Loucy (cell line): ENCODE results near the gene ADAD2.

Source experiments
- H2AFZ ChIP-seq: fragments of 200-600 bp; sonication (generic); 2 replicates; pipeline ENCODE4 v1.6.0; 2016; ENCODE audit warnings: antibody characterized with exemption, mild to moderate bottlenecking, low read length, moderate library complexity
- H3F3A ChIP-seq: fragments of 200-600 bp; 2 replicates; pipeline ENCODE4 v1.6.0; 2016; ENCODE audit warnings: antibody characterized with exemption, low read depth, mild to moderate bottlenecking
- H3K27me3 ChIP-seq: fragments of 200-600 bp; sonication (generic); 2 replicates; pipeline ENCODE4 v1.6.1; 2014; ENCODE audit warnings: low read length, mild to moderate bottlenecking; ENCODE audit not compliant: insufficient read depth, poor library complexity, severe bottlenecking
- H3K36me3 ChIP-seq: fragments of 200-600 bp; sonication (generic); 2 replicates; pipeline ENCODE4 v1.6.1; 2016; ENCODE audit warnings: low read length; ENCODE audit not compliant: insufficient read depth
- H3K4me1 ChIP-seq: fragments of 200-600 bp; sonication (generic); 2 replicates; pipeline ENCODE4 v1.5.1; 2014; ENCODE audit warnings: low read length, mild to moderate bottlenecking; ENCODE audit not compliant: insufficient read depth, poor library complexity, severe bottlenecking
- H3K4me2 ChIP-seq: fragments of 200-600 bp; sonication (generic); 2 replicates; pipeline ENCODE4 v1.6.0; 2014; ENCODE audit warnings: antibody characterized with exemption, low read length, low read depth, mild to moderate bottlenecking; ENCODE audit not compliant: poor library complexity, severe bottlenecking
- H3K4me3 ChIP-seq: fragments of 200-600 bp; sonication (generic); 2 replicates; pipeline ENCODE4 v1.5.1; 2014; ENCODE audit warnings: low read length, mild to moderate bottlenecking, mixed read lengths; ENCODE audit not compliant: poor library complexity, severe bottlenecking
- H3K79me2 ChIP-seq: fragments of 200-600 bp; sonication (generic); 2 replicates; pipeline ENCODE4 v1.6.1; 2014; ENCODE audit warnings: low read length; ENCODE audit not compliant: insufficient read depth
- H3K9ac ChIP-seq: fragments of 200-600 bp; sonication (generic); 2 replicates; pipeline ENCODE4 v1.6.0; 2014; ENCODE audit warnings: mild to moderate bottlenecking, low read depth, low read length, moderate library complexity; ENCODE audit not compliant: poor library complexity, severe bottlenecking
- H3K9me2 ChIP-seq: fragments of 200-600 bp; sonication (generic); replicated peaks from 2 replicates; pipeline ENCODE4 v1.6.1; 2016; ENCODE audit warnings: low read depth, low read length, mixed read lengths
- H3K9me3 ChIP-seq: fragments of 200-600 bp; sonication (generic); 2 replicates; pipeline ENCODE4 v1.6.1; 2014; ENCODE audit warnings: mild to moderate bottlenecking, antibody characterized with exemption, low read length, low read depth; ENCODE audit not compliant: insufficient read depth
- H4K20me1 ChIP-seq: fragments of 200-600 bp; sonication (generic); 2 replicates; pipeline ENCODE4 v1.6.0; 2014; ENCODE audit warnings: antibody characterized with exemption, low read length, mild to moderate bottlenecking; ENCODE audit not compliant: insufficient read depth, poor library complexity, severe bottlenecking
- CTCF ChIP-seq: fragments of 200-600 bp; sonication (generic); conservative IDR thresholded peaks from 2 replicates; pipeline ENCODE4 v1.5.1; 2014; ENCODE audit warnings: mild to moderate bottlenecking, antibody characterized with exemption, low read length
- EZH2phosphoT487 ChIP-seq: fragments of 200-600 bp; IDR thresholded peaks from 2 replicates; pipeline ENCODE4 v1.6.1; 2018; ENCODE audit warnings: antibody characterized with exemption, mild to moderate bottlenecking, moderate library complexity, borderline replicate concordance

ADAD2 gene

GRCh38 chr16:84236671-84237070 is 45.7 kb downstream of the ADAD2 start:
- H3K4me3 ChIP-seq, result no peak overlapping the region
- H3K9ac ChIP-seq, result no peak overlapping the region
- H3K4me1 ChIP-seq, result no peaks in the 10 kb centered on the region
- H3K79me2 ChIP-seq, result no peaks in the 10 kb centered on the region
- H3F3A ChIP-seq, result no peaks in the 10 kb centered on the region
- TF ChIP-seq EZH2phosphoT487, result no peak
- no peak for TF ChIP-seq CTCF
- H2AFZ ChIP-seq, result no peak overlapping the region
- H3K9me3 ChIP-seq, result no peaks in the 10 kb centered on the region
- H3K9me2 ChIP-seq, result no peaks in the 10 kb centered on the region
- H4K20me1 ChIP-seq, result no peaks in the 10 kb centered on the region
- H3K36me3 ChIP-seq, result no peaks in the 10 kb centered on the region
- H3K4me2 ChIP-seq, result no peak overlapping the region
- no peaks in the 10 kb centered on the region for H3K27me3 ChIP-seq

- Histone ChIP-seq H4K20me1 (no peaks in the 10 kb centered on the region), H3K9me2 (no peaks in the 10 kb centered on the region), H2AFZ (no peak overlapping the region), H3F3A (no peaks in the 10 kb centered on the region), H3K9ac (no peak overlapping the region), H3K27me3 (no peaks in the 10 kb centered on the region), H3K4me2 (no peak overlapping the region), H3K36me3 (no peaks in the 10 kb centered on the region), H3K4me3 (no peak overlapping the region), H3K9me3 (no peaks in the 10 kb centered on the region), H3K4me1 (no peaks in the 10 kb centered on the region), H3K79me2 (no peaks in the 10 kb centered on the region)
- TF ChIP-seq EZH2phosphoT487 (no peak), CTCF (no peak)
Measured at GRCh38 chr16:84237994-84238750, 47.2 kb downstream of the ADAD2 start.

- Histone ChIP-seq H3K9ac (no peak overlapping the region), H3K27me3 (no peaks in the 10 kb centered on the region), H3K9me2 (no peaks in the 10 kb centered on the region), H3K36me3 (no peaks in the 10 kb centered on the region), H3K4me3 (no peak overlapping the region), H3F3A (no peaks in the 10 kb centered on the region), H3K4me2 (no peak overlapping the region), H4K20me1 (no peaks in the 10 kb centered on the region), H3K79me2 (no peaks in the 10 kb centered on the region), H3K9me3 (no peaks in the 10 kb centered on the region), H2AFZ (no peak overlapping the region), H3K4me1 (no peaks in the 10 kb centered on the region)
- TF ChIP-seq EZH2phosphoT487 (no peak), CTCF (no peak)
Measured at GRCh38 chr16:84239141-84239769, 48.3 kb downstream of the ADAD2 start.
